Measurements from ENCODE around the gene ST7.

GRCh38 chr7:117068511-117069145 lies 115.3 kb downstream of the ST7 start:
- TF ChIP-seq POLR2A (IDR thresholded peaks at IDR 0.05) (no peak), CTCF (IDR thresholded peaks at IDR 0.05) (no peak), EP300 (IDR thresholded peaks at IDR 0.05) (no peak), POLR2AphosphoS5 (IDR thresholded peaks at IDR 0.05) (no peak)

Measured in sigmoid colon (tissue), 4 donors.